ENCODE data around the gene AFAP1.
A peak's percentile ranks its signal among the peaks of the same experiment; 100 is the strongest.

The AFAP1 gene

DNA sequence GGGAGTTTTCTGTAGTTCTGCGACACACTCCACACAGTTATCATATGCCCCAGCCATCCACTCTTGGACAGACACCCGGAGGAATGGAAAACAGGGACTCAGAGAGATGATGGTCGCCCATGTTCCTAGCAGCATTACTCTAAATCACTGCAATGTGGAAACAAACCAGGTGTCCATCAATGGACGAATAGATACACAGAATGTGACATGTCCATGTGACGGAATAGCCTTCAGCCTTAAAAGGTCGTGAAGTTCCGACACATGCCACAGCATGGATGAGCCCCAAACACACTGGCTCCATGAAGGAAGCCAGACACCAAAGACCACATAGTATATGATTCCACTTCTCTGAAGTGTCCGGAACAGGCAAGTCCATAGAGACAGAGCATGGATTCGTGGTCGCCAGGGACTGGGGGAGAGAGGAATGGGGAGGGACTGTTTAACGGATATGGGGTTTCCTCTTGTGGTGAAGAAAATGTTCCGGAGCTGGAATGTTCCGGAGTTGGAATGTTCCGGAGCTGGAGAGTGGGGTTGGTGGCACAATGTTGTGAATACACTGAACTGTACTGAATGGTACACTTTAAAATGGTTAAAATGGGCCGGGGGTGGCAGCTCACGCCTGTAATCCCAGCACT is 28.7 kb upstream of the AFAP1 start:
- DNase-seq (ENCODE audit: low read depth) = no peak

- peak; percentile 55 for DNase-seq (ENCODE audit: low read depth)
These were observed 28.0 kb upstream of the AFAP1 start for GRCh38 chr4:7967501-7968261.

- no peak for DNase-seq (ENCODE audit: low read depth)
These were observed 27.4 kb upstream of the AFAP1 start for GRCh38 chr4:7967063-7967440.

DNA sequence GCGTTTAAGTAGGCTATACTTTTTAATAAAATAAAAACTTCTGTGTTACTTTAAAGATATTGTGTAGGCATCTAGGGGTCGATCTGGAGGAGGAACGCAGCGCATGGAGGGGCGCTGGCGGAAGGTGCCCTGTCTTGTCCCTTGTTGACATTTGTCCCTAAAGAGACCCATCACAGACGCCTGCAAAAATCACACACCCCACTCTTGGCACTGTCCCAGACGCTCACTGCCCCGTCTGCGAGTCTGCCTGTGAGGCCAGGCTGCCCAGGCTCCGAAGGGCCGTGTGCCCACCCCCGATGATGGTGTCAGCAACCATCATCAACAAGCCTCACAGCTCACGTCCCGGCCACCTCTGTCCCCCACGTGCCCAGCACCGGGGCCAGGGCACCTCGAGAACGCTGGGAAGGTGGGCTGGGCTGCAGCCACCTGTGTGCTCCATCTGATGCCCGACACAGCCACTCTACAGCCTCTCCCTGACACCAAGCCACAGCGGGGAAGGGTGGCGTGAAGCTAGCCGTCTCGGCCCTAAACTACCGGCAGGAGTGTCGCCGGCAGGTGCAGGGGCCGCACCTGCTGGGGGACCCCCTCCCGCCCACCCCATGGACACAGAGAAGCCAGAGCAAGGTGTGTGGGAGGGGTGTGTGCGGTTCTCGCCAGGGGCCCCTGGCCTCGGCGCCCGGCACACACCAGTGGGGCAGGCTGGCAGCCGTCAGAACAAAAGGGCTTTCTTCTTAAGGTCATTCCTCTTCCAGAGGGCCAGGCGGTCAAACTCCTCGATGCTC is 26.8 kb upstream of the AFAP1 start:
- no peak for DNase-seq (ENCODE audit: low read depth)

- peak; percentile 65 for DNase-seq (ENCODE audit: low read depth)
These were observed 25.4 kb upstream of the AFAP1 start for GRCh38 chr4:7964890-7965662.

- no peak for DNase-seq (ENCODE audit: low read depth)
These were observed 24.8 kb upstream of the AFAP1 start for GRCh38 chr4:7964459-7964858.

DNA sequence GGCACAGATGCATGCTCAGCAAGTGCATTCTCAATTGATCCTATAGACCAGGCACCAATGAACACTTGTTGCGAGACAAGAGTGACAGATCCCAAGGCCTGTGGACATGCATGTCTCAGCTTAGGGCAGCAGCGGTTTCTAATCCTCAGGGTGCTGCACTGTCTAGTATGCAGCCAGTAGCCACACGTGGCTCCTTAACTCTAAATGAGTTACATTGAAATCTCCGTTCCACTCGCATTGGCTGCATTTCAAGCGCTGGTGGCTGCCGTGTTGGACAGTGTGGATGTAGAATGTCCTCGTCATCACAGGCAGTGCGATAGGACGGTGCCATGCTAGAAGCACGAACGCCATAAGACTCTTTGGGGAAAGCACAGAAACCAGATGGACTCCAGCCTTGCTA is 24.0 kb upstream of the AFAP1 start:
- no peak for DNase-seq (ENCODE audit: low read depth)

DNA sequence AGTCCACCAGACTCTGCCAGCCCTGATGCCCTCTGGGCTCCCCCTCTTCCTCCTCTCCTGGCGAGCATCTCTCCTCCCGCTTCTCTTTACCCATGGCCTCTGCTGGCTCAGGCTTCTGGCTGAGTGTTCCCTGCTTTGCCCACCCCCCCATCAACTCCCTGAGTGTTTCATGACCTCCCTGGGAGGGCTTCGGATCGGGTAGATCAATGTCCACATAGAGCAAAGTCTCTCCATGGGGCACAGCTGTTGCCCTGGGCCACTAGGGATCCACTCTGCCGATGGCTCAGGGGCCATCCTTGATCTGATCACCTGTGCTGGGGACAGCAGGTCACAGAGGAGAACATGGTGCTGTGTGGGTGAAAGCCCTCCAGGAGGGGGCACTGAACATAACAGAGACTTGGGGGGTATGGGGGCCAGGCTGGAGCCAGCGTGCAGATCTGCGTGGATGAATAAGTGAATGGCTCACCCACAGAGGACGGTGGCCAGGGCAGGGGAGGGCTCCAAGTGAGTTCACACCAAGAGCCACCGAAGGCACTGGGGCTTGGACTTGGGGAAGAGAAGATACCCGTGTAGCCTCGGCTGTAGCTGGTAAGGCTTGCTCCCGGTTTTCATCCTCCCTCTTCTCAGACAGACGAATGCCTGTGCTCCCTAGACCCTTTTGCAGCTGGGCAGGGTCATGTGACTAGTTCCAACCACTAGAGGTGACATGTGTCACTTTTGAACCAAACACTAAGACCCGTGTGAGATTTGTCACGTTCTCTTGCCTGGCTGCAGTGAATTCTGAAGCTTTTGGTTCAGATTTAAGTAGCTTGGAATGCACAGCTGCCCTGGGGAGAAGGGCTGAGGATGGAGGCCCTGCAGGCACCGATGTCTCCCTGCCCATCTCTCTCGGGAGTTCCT is 23.2 kb upstream of the AFAP1 start:
- DNase-seq (ENCODE audit: low read depth) = no peak

DNA sequence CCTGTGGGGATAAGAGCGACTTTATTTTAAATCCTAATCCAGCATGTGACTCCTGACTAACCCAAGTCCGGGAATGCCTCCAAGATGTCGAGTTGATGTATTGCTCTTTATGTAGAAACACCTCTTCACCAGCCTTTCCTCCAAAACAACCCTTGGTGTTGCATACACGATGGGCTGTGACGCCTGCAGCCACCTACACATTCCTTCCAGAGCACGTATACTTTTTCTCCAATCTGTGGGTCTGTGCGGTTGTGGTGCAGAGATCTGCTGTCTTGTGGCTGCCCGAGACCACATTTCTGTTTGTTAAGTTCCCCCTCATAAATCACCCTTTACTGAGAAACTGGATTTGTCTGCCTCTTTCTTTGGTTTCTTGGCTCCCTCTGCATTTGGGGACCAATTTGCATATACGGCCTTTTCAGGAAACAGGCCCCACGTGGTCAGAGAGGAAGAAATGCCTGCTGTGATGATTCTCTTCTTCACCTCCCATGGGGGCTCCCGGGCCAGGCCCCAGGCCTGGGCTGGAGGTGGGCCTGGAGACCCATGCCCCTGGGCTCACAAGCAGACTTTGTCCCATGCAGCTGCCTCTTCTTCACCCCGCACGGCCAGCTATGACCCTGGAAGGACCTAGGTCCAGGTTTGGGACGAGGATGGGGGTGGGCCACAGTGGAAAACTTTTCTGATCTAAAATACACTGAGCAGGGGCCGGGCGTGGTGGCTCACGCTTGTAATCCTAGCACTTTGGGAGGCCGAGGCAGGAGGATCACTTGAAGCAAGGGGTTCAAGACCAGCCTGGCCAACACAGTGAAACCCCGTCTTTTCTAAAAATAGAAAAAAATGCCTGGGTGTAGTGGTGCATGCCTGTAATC is 21.4 kb upstream of the AFAP1 start:
- DNase-seq (ENCODE audit: low read depth) = peak; percentile 97

DNA sequence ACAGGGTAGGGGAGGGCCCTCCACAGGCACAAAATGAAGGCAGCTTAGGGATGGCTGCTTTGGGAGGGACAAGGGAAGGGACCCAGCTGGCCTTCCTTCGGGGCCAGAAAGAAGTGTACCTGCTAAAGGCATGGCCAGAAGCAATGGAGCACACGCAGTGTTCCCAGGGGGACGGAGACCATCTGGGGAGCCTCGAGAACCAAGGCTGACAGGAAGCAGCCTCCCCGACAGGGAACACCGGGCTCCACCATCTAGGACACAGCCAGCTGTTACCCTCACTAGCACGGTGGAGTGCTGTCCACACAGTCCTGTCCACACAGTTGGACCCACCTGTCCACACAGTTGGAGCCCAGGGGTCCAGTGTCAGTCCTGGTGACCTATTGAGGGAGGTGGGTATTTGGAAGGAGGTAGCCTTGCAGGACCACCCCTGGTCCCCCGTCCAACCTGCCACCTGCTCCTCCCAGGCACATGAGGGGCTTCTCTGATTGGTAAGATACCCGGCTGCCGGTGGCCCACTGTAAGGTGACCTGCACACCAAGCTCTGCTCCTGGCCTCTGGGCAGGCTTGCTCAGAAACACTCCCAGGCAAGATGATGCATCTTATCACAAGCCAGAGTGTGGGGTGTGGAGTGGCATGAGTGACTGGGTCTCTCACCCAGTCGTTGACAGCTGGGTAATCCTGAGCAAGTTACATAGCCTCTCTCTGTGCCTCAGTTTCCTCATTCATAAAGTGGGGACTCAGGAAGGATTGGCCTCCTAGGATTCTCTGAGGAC is 20.5 kb upstream of the AFAP1 start:
- peak; percentile 85 for DNase-seq (ENCODE audit: low read depth)

- DNase-seq (ENCODE audit: low read depth) = no peak
These were observed 19.4 kb upstream of the AFAP1 start for GRCh38 chr4:7959078-7959477.

DNA sequence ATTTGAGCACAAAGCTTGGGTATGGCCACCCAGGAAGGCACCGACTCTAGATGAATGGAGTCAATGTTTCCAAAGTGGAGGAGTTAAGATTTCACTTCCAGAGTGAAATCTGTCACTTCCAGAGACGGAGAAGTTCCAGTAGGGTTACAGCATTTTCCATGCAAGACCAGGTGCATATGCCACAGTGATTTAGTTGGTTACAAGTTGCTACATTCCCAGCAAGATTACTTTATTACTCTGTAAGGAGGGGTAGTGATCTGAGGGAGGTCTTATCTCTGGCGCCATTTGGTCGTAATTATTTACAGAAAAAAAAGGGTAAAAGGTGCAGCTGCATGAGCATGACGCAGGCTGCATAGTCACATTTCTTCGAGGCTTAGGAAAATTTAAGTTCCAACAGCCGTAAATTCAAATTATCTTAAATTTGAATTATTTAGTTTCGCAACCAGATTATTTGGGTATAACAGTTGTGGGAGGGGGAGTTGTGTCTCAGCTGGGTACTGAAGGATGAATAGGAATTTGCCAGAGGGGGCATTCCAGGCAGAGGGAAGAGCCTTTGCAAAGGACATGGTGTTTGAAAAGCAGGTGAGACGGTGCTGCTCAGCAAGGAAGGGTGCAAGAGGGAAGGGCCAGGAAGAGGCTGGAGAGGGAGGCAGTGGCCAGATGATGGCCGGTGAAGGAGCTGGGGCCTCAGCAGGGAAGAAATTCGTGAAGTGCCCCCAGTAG is 17.4 kb upstream of the AFAP1 start:
- no peak for DNase-seq (ENCODE audit: low read depth)

GRCh38 chr4:7956270-7956808 is 16.7 kb upstream of the AFAP1 start:
- DNase-seq (ENCODE audit: low read depth) = peak; percentile 94

DNA sequence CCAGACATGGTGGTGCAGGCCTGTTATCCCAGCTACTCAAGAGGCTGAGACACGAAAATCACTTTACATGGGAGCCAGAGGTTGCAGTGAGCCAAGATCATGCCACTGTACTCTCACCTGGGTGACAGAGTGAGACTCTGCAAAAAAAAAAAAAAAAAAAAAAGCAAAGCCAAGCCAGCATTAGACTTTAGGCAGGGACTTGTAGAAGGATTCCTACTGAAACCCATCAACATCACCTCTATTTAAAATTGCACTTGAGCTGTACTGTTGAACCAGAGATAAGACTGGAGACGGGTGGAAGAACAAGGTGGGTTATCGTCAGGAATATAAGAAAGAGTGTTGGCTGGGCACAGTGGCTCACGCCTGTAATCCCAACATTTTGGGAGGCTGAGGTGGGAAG is 15.7 kb upstream of the AFAP1 start:
- DNase-seq (ENCODE audit: low read depth) = no peak

GRCh38 chr4:7952615-7953014 is 13.0 kb upstream of the AFAP1 start:
- DNase-seq (ENCODE audit: low read depth) = no peak

DNA sequence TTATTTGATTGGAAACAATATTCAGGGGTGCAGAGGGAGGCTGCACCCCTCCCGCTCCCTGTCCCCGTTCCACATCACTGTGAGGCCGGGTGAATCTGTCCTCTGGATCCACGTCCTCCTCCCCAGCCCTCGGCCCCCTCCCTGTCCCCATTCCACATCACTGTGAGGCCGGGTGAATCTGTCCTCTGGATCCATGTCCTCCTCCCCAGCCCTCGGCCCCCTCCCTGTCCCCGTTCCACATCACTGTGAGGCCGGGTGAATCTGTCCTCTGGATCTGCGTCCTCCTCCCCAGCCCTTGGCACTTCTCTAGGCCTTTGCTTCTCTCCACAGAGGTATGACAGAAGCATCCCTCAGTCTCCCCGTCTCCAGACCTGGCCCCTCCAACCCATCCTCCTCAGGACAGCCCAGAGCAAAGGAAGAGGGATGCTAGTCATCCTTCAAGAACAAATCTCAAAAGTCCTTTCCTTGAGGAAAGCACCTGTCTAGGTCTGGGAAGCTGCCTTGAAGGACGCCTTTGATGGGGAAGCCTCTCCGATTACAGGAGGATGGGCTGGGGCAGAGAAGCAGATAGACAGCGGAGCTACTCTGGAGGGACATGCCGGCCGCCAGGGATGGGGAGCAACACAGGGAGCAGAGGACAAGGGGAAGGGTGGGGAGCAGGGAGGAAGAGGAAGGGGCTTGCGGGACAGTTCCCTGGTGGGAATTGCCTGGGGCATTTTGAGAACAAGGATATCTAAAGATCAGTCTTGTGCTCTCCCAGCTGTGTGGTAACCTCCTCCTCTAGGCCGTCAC is 10.8 kb upstream of the AFAP1 start:
- DNase-seq (ENCODE audit: low read depth) = no peak

- DNase-seq (ENCODE audit: low read depth) = no peak
These were observed 10.1 kb upstream of the AFAP1 start for GRCh38 chr4:7949759-7950158.

DNA sequence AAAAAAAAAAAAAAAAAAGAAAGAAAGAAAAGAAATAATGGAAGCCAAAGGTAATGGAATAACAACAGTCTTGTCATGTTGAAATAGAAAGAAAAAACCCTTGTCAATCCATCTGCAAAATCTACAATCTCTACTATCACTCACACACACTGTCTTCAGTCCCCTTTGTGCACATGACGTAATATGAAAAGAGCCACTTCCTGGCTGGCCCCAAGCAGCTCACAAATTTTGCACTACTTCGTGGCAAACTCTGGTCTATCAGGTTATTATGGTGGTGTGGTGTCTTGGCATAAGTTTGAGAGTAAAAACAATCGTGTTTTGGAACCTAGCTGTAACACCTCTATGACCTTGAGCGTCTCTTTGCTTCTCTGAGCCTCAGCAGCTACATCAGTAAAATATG is 8.3 kb upstream of the AFAP1 start:
- DNase-seq (ENCODE audit: low read depth) = no peak
